HepG2 (cell line): ENCODE measurements around the gene TAF1C. TPM values are rescaled to one million over a fixed set of nuclear protein-coding genes. Genes with fewer than 3 reads are reported as not detected.

ENCODE experiments used
- CBX2 ChIP-seq, 2 experiments: fragments of 200-600 bp in 1 of 2; sonication (generic); formaldehyde crosslinking in 1 of 2; IDR thresholded peaks; 2 replicates each; pipeline versions ENCODE4 v1.7.0 to v1.8.1; 2018 to 2022; ENCODE audit warnings: low read depth in 2 of 2, low read length in 1 of 2, mild to moderate bottlenecking in 1 of 2, missing genetic modification reagents in 1 of 2
- CENPX ChIP-seq: sonication (generic); formaldehyde crosslinking; IDR thresholded peaks from 2 replicates; pipeline ENCODE4 v1.9.0; 2021; ENCODE audit warnings: mild to moderate bottlenecking, missing genetic modification reagents, moderate library complexity
- GMEB2 ChIP-seq: IDR thresholded peaks from 2 replicates; pipeline ENCODE4 v1.6.1; 2016; ENCODE audit warnings: missing biosample characterization, missing genetic modification reagents, low read depth
- GRHL1 ChIP-seq: sonication (generic); formaldehyde crosslinking; conservative IDR thresholded peaks from 2 replicates; pipeline ENCODE4 v1.8.0; 2022; ENCODE audit warnings: missing genetic modification reagents
- IRF1 ChIP-seq: sonication (generic); formaldehyde crosslinking; IDR thresholded peaks from 2 replicates; pipeline ENCODE4 v1.4.0; 2020; ENCODE audit warnings: low read depth, mild to moderate bottlenecking, missing genetic modification reagents
- ONECUT2 ChIP-seq: sonication (generic); formaldehyde crosslinking; IDR thresholded peaks from 2 replicates; pipeline ENCODE4 v1.4.0; 2020; ENCODE audit warnings: missing genetic modification reagents
- PBX3 ChIP-seq: sonication (generic); formaldehyde crosslinking; IDR thresholded peaks from 2 replicates; pipeline ENCODE4 v1.8.1; 2023; ENCODE audit warnings: missing genetic modification reagents, inconsistent platforms, borderline replicate concordance
- PCBP2 ChIP-seq: fragments of 200-400 bp; formaldehyde crosslinking; optimal IDR thresholded peaks from 2 replicates; pipeline ENCODE3; 2018; ENCODE audit warnings: low read length, low read depth; ENCODE audit not compliant: poor library complexity, severe bottlenecking
- PRPF4 ChIP-seq: fragments of 200-400 bp; formaldehyde crosslinking; IDR thresholded peaks from 2 replicates; pipeline ENCODE4 v1.6.1; 2016; ENCODE audit warnings: low read length, low read depth; ENCODE audit not compliant: poor library complexity, severe bottlenecking
- THAP7 ChIP-seq: sonication (generic); formaldehyde crosslinking; IDR thresholded peaks from 2 replicates; pipeline ENCODE4 v1.8.1; 2023; ENCODE audit warnings: mild to moderate bottlenecking, missing genetic modification reagents
- U2AF2 ChIP-seq: fragments of 200-400 bp; formaldehyde crosslinking; IDR thresholded peaks from 2 replicates; pipeline ENCODE4 v1.6.1; 2017; ENCODE audit warnings: low read depth, mild to moderate bottlenecking, low read length
- YEATS2 ChIP-seq: sonication (generic); formaldehyde crosslinking; IDR thresholded peaks from 2 replicates; pipeline ENCODE4 v1.4.0; 2020; ENCODE audit warnings: missing genetic modification reagents, borderline replicate concordance
- ZGPAT ChIP-seq: IDR thresholded peaks from 2 replicates; pipeline ENCODE4 v1.6.1; 2016; ENCODE audit warnings: mild to moderate bottlenecking
- ZNF256 ChIP-seq: sonication (generic); formaldehyde crosslinking; conservative IDR thresholded peaks from 2 replicates; pipeline ENCODE4 v1.4.0; 2020; ENCODE audit warnings: missing genetic modification reagents
- ZSCAN12 ChIP-seq: sonication (generic); formaldehyde crosslinking; IDR thresholded peaks from 2 replicates; pipeline ENCODE4 v1.9.0; 2021; ENCODE audit warnings: mild to moderate bottlenecking, missing genetic modification reagents
- ZSCAN9 ChIP-seq: IDR thresholded peaks from 2 replicates; pipeline ENCODE4 v1.6.1; 2016; ENCODE audit warnings: borderline replicate concordance
- polyA plus RNA-seq, 8 experiments: library from polyadenylated mRNA; depleted of rRNA in 3 of 8; stranded (reverse) in 7 of 8; unstranded in 1 of 8; fragments of >200 nt; fragmentation: Illumina TruSeq in 4 of 8; extraction: Trizol in 4 of 8; gene quantifications; 2 replicates each; pipeline versions ENCODE4 v1.2.1 to v1.2.3, GENCODE V29; 2011 to 2016; ENCODE audit warnings: low read depth in 4 of 8, missing spikeins in 1 of 8, mixed read lengths in 1 of 8; ENCODE audit not compliant: insufficient read depth in 1 of 8
- total RNA-seq, 5 experiments: library from RNA; depleted of rRNA; stranded (reverse); fragments of >200 nt; fragmentation: Illumina TruSeq; extraction: Trizol; gene quantifications; 2 replicates each; pipeline ENCODE4 v1.2.3, GENCODE V29; 2016; ENCODE audit warnings: low read depth in 1 of 5
- TF ChIP-seq, protein P1 (sequence below): sonication (generic); formaldehyde crosslinking; IDR thresholded peaks from 2 replicates; pipeline ENCODE4 v1.4.0; 2020; ENCODE audit warnings: missing genetic modification reagents, borderline replicate concordance

TAF1C gene
- total and polyA plus RNA-seq, 2 of the 13 experiments (the other 11 are each of a cell fraction or from before 2014, with no cell fraction given) = 15.6 to 20.8 TPM

- TF ChIP-seq ZSCAN12 (CRISPR knock-in tag) = no peak
- no peak for TF ChIP-seq PCBP2
- TF ChIP-seq CENPX (CRISPR knock-in tag) = no peak
- no peak for TF ChIP-seq ZNF256 (CRISPR knock-in tag)
- TF ChIP-seq GMEB2 (CRISPR knock-in tag) = peak; percentile 63; the same call in 1 of the 2 replicates
- TF ChIP-seq, protein P1, sequence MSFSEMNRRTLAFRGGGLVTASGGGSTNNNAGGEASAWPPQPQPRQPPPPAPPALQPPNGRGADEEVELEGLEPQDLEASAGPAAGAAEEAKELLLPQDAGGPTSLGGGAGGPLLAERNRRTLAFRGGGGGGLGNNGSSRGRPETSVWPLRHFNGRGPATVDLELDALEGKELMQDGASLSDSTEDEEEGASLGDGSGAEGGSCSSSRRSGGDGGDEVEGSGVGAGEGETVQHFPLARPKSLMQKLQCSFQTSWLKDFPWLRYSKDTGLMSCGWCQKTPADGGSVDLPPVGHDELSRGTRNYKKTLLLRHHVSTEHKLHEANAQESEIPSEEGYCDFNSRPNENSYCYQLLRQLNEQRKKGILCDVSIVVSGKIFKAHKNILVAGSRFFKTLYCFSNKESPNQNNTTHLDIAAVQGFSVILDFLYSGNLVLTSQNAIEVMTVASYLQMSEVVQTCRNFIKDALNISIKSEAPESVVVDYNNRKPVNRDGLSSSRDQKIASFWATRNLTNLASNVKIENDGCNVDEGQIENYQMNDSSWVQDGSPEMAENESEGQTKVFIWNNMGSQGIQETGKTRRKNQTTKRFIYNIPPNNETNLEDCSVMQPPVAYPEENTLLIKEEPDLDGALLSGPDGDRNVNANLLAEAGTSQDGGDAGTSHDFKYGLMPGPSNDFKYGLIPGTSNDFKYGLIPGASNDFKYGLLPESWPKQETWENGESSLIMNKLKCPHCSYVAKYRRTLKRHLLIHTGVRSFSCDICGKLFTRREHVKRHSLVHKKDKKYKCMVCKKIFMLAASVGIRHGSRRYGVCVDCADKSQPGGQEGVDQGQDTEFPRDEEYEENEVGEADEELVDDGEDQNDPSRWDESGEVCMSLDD (CRISPR knock-in tag) = peak; percentile 81
- TF ChIP-seq PRPF4 = no peak
- TF ChIP-seq IRF1 (CRISPR knock-in tag) = no peak
- no peak for TF ChIP-seq ONECUT2 (CRISPR knock-in tag)
- TF ChIP-seq ZSCAN9 (CRISPR knock-in tag) = no peak
- TF ChIP-seq CBX2 (IDR thresholded peaks at IDR 0.05; ENCODE audit: low read depth, low read length) = no peak
- no peak for TF ChIP-seq CBX2 (CRISPR knock-in tag; IDR thresholded peaks at IDR 0.05; ENCODE audit: low read depth)
- peak; percentile 46; the same call in 1 of the 2 replicates for TF ChIP-seq ZGPAT (CRISPR knock-in tag)
- TF ChIP-seq THAP7 = peak; percentile 76
- no peak for TF ChIP-seq GRHL1 (CRISPR knock-in tag)
- peak; percentile 88; the same call in 1 of the 2 replicates for TF ChIP-seq U2AF2
- no peak for TF ChIP-seq PBX3 (CRISPR knock-in tag)
- TF ChIP-seq YEATS2 (CRISPR knock-in tag) = no peak
These were observed 41.8 kb downstream of the TAF1C start, which contains the start of the genes DNAAF1 and HSDL1 (continued) for GRCh38 chr16:84144859-84145639.
